Retinal pigment epithelial cell (primary cell): Measurements from ENCODE around the gene PTGER2.

Source experiments
- DNase-seq: peaks from one replicate; pipeline ENCODE4 v3.0.0-alpha.2; 2010; ENCODE audit warnings: low read depth
- H3K4me3 ChIP-seq: 2 replicates; pipeline ENCODE4 v1.5.1; 2011; ENCODE audit warnings: mild to moderate bottlenecking, low read length, control low read depth, moderate library complexity
- CTCF ChIP-seq: conservative IDR thresholded peaks from 2 replicates; pipeline ENCODE4 v1.5.1; 2011; ENCODE audit warnings: low read depth, low read length, control low read depth, inconsistent platforms

Gene PTGER2

GRCh38 chr14:52327374-52328226 lies 13.5 kb downstream of the PTGER2 start:
- TF ChIP-seq CTCF, result no peak
- H3K4me3 ChIP-seq, result no peak overlapping the region
- no peak for DNase-seq

- no peak overlapping the region for H3K4me3 ChIP-seq
- DNase-seq, result no peak
- TF ChIP-seq CTCF, result no peak
Measured at GRCh38 chr14:52328276-52328675, 14.2 kb downstream of the PTGER2 start.

GRCh38 chr14:52329678-52330369 lies 15.7 kb downstream of the PTGER2 start:
- H3K4me3 ChIP-seq, result no peak overlapping the region
- TF ChIP-seq CTCF, result no peak
- DNase-seq, result no peak

- no peak for TF ChIP-seq CTCF
- no peak for DNase-seq
- no peak overlapping the region for H3K4me3 ChIP-seq
Measured at GRCh38 chr14:52332269-52332668, 18.2 kb downstream of the PTGER2 start.

GRCh38 chr14:52333108-52333507 lies 19.0 kb downstream of the PTGER2 start:
- no peak for TF ChIP-seq CTCF
- no peak for DNase-seq

GRCh38 chr14:52333823-52334657 lies 19.9 kb downstream of the PTGER2 start:
- no peak overlapping the region for H3K4me3 ChIP-seq
- no peak for TF ChIP-seq CTCF
- no peak for DNase-seq

More at GRCh38 chr14:52333108-52333507, 19.0 kb downstream of the PTGER2 start:
- H3K4me3 ChIP-seq, result no peak overlapping the region
